ENCODE data around the gene SELENBP1. TPM values are rescaled to one million over a fixed set of nuclear protein-coding genes. Genes with fewer than 3 reads are reported as not detected.

The SELENBP1 gene
- total and polyA plus RNA-seq, 2 of the 13 experiments (the other 11 are each of a cell fraction or from before 2014, with no cell fraction given), result 27.8 to 29.0 TPM

DNA sequence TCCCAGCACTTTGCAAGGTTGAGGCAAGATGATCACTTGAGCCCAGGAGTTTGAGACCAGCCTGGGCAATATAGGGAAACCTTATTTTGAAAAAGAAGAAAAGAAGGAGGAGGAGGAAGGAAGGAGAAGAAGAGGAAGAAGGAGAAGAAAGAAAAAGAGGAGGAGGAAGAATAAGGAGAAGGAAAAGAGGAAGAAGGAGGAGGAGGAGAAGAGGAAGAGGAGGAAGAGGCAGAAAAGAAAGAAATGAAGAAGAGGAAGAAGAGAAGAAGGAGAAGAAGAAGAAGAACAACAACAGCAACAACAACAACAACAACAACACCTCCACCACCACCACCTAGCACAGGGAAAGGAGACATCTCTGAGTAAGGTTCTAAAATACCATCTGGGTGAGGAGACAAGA is 10.6 kb downstream of the SELENBP1 start:
- Histone ChIP-seq H3K4me1 (ENCODE audit: insufficient read depth, low read length) (no peaks in the 10 kb centered on the region), H3K9ac (ENCODE audit: insufficient read depth, low read depth, low read length) (no peak overlapping the region), H3K79me2 (ENCODE audit: insufficient read depth, low read length) (no peaks in the 10 kb centered on the region), H3K9me3 (ENCODE audit: low read length) (peaks cover 14% of the 10 kb centered on the region), H4K20me1 (ENCODE audit: insufficient read depth, low read length) (no peaks in the 10 kb centered on the region), H3K36me3 (replicated peaks in 1 of 2; ENCODE audit: control insufficient read depth in 1 of 2, insufficient read depth in 2 of 2, low read length in 2 of 2) (peaks cover 6 to 18% of the 10 kb centered on the region in 2 experiments; a peak in 4 of 5 replicates), H3K27me3 (ENCODE audit: control insufficient read depth in 1 of 2, insufficient read depth in 2 of 2, low read length in 2 of 2) (no peaks in the 10 kb centered on the region), H3K4me2 (ENCODE audit: low read depth, low read length) (no peak overlapping the region), H3K4me3 (replicated peaks in 1 of 3; ENCODE audit: insufficient read depth in 1 of 3, low read depth in 2 of 3, low read length in 3 of 3) (no peak overlapping the region), H3K27ac (ENCODE audit: extremely low read length, insufficient read depth, low read length) (no peak overlapping the region), H2AFZ (ENCODE audit: low read length) (no peak overlapping the region)
- in situ Hi-C loops (cut with HindIII; ENCODE audit: extremely low pct_ligation_motif_present, low pct_unique_long_range_greater_than_20kb) (no loop called here), intact Hi-C loops (cut with micrococcal nuclease; ENCODE audit: unreplicated experiment) (no loop called here)
- ChIA-PET POLR2A (no interaction called here), CTCF (ENCODE audit: low intra/inter-chr PET ratio, low total read pairs) (no interaction called here)
- ATAC-seq (no peak), DNase-seq (ENCODE audit: low spot score) (no peak), FAIRE-seq (no peak)
- BruUV-seq (replicated peaks), result no TSS peak
- no peak for TF ChIP-seq BRD4 (CRISPR knock-in tag; IDR thresholded peaks at IDR 0.05)
- TF ChIP-seq, protein P1, sequence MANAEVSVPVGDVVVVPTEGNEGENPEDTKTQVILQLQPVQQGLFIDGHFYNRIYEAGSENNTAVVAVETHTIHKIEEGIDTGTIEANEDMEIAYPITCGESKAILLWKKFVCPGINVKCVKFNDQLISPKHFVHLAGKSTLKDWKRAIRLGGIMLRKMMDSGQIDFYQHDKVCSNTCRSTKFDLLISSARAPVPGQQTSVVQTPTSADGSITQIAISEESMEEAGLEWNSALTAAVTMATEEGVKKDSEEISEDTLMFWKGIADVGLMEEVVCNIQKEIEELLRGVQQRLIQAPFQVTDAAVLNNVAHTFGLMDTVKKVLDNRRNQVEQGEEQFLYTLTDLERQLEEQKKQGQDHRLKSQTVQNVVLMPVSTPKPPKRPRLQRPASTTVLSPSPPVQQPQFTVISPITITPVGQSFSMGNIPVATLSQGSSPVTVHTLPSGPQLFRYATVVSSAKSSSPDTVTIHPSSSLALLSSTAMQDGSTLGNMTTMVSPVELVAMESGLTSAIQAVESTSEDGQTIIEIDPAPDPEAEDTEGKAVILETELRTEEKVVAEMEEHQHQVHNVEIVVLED (CRISPR knock-in tag; IDR thresholded peaks at IDR 0.05; ENCODE audit: borderline replicate concordance), result no peak
- TF ChIP-seq, protein P2, sequence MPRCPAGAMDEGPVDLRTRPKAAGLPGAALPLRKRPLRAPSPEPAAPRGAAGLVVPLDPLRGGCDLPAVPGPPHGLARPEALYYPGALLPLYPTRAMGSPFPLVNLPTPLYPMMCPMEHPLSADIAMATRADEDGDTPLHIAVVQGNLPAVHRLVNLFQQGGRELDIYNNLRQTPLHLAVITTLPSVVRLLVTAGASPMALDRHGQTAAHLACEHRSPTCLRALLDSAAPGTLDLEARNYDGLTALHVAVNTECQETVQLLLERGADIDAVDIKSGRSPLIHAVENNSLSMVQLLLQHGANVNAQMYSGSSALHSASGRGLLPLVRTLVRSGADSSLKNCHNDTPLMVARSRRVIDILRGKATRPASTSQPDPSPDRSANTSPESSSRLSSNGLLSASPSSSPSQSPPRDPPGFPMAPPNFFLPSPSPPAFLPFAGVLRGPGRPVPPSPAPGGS (CRISPR knock-in tag; IDR thresholded peaks at IDR 0.05), result no peak
- TF ChIP-seq, protein P3, sequence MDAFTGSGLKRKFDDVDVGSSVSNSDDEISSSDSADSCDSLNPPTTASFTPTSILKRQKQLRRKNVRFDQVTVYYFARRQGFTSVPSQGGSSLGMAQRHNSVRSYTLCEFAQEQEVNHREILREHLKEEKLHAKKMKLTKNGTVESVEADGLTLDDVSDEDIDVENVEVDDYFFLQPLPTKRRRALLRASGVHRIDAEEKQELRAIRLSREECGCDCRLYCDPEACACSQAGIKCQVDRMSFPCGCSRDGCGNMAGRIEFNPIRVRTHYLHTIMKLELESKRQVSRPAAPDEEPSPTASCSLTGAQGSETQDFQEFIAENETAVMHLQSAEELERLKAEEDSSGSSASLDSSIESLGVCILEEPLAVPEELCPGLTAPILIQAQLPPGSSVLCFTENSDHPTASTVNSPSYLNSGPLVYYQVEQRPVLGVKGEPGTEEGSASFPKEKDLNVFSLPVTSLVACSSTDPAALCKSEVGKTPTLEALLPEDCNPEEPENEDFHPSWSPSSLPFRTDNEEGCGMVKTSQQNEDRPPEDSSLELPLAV (CRISPR knock-in tag; conservative IDR thresholded peaks at IDR 0.05; ENCODE audit: low read depth), result no peak
- TF ChIP-seq ZBTB7A (CRISPR knock-in tag; IDR thresholded peaks at IDR 0.05), result no peak
- no peak for TF ChIP-seq ZNF558 (CRISPR knock-in tag; IDR thresholded peaks at IDR 0.05; ENCODE audit: borderline replicate concordance)
- TF ChIP-seq, protein P4, sequence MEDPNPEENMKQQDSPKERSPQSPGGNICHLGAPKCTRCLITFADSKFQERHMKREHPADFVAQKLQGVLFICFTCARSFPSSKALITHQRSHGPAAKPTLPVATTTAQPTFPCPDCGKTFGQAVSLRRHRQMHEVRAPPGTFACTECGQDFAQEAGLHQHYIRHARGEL (CRISPR knock-in tag; IDR thresholded peaks at IDR 0.05), result no peak
- no peak for TF ChIP-seq ZNF180 (CRISPR knock-in tag; IDR thresholded peaks at IDR 0.05; ENCODE audit: borderline replicate concordance, low read depth)
